IPS DF 6.9 (cell line): ENCODE measurements around the gene WIPF3.

Experiments
- DNase-seq: peaks from one replicate; pipeline ENCODE4 v3.0.0-alpha.2; 2013; ENCODE audit warnings: low read depth, low spot score
- H3K27ac ChIP-seq: one replicate; pipeline ENCODE4 v1.5.1; 2013; ENCODE audit warnings: low read length, control low read depth
- H3K27me3 ChIP-seq: 2 replicates; pipeline ENCODE4 v1.6.1; 2013; ENCODE audit warnings: mild to moderate bottlenecking, low read length; ENCODE audit not compliant: control insufficient read depth, insufficient read depth
- H3K36me3 ChIP-seq: 2 replicates; pipeline ENCODE4 v1.6.1; 2013; ENCODE audit warnings: low read length; ENCODE audit not compliant: control insufficient read depth, insufficient read depth
- H3K4me1 ChIP-seq: 2 replicates; pipeline ENCODE4 v1.6.1; 2013; ENCODE audit warnings: low read length; ENCODE audit not compliant: control insufficient read depth, insufficient read depth
- H3K4me3 ChIP-seq: 2 replicates; pipeline ENCODE4 v1.5.1; 2013; ENCODE audit warnings: mild to moderate bottlenecking, low read length
- H3K9me3 ChIP-seq: 2 replicates; pipeline ENCODE4 v1.6.1; 2013; ENCODE audit warnings: low read length, inconsistent platforms; ENCODE audit not compliant: control insufficient read depth, insufficient read depth
- WGBS: extraction: QIAGEN DNeasy Blood & Tissue Kit; methylation state at CpG from one replicate; pipeline ENCODE4 v1.1.7; 2013; ENCODE audit warnings: mixed read lengths, missing lambda C conversion rate; ENCODE audit not compliant: insufficient read length, insufficient coverage; 5-methylcytosine and 5-hydroxymethylcytosine counted together

Gene WIPF3

GRCh38 chr7:29906200-29907022, 100.1 kb downstream of the WIPF3 start:
- Histone ChIP-seq H3K4me1 (no peaks in the 10 kb centered on the region), H3K27ac (no peak overlapping the region), H3K36me3 (peaks cover 3% of the 10 kb centered on the region; the same call in 1 of the 2 replicates), H3K27me3 (no peaks in the 10 kb centered on the region), H3K9me3 (no peaks in the 10 kb centered on the region), H3K4me3 (no peak overlapping the region)
- no peak for DNase-seq
- WGBS: no CpG with 5 or more reads among the region's 3 CpGs

GRCh38 chr7:29914180-29914579, 107.9 kb downstream of the WIPF3 start:
- no peaks in the 10 kb centered on the region for H3K9me3 ChIP-seq
- H3K4me3 ChIP-seq: no peak overlapping the region
- H3K27me3 ChIP-seq: no peaks in the 10 kb centered on the region
- no peaks in the 10 kb centered on the region for H3K36me3 ChIP-seq
- DNase-seq: no peak
- WGBS: no CpG with 5 or more reads among the region's 4 CpGs
- H3K27ac ChIP-seq: no peak overlapping the region
- H3K4me1 ChIP-seq: no peaks in the 10 kb centered on the region

GRCh38 chr7:29915481-29916215, 109.3 kb downstream of the WIPF3 start:
- H3K27ac ChIP-seq: no peak overlapping the region
- no peaks in the 10 kb centered on the region for H3K9me3 ChIP-seq
- no peak for DNase-seq
- no CpG with 5 or more reads among the region's 7 CpGs for WGBS
- 0 out of 2 replicates have a peak, but pooled peaks cover 2% of the 10 kb centered on the region for H3K36me3 ChIP-seq
- H3K27me3 ChIP-seq: no peaks in the 10 kb centered on the region
- H3K4me3 ChIP-seq: no peak overlapping the region
- no peaks in the 10 kb centered on the region for H3K4me1 ChIP-seq

GRCh38 chr7:29917641-29918040, 111.3 kb downstream of the WIPF3 start:
- DNase-seq: no peak
- WGBS: no CpG with 5 or more reads among the region's 4 CpGs
- H3K27me3 ChIP-seq: no peaks in the 10 kb centered on the region
- no peak overlapping the region for H3K27ac ChIP-seq
- H3K4me1 ChIP-seq: no peaks in the 10 kb centered on the region
- no peaks in the 10 kb centered on the region for H3K9me3 ChIP-seq
- H3K4me3 ChIP-seq: no peak overlapping the region
- peaks cover 5% of the 10 kb centered on the region; the same call in 1 of the 2 replicates for H3K36me3 ChIP-seq

GRCh38 chr7:29918850-29919249, 112.5 kb downstream of the WIPF3 start:
- Histone ChIP-seq H3K4me3 (no peak overlapping the region), H3K27ac (no peak overlapping the region), H3K36me3 (peaks cover 11% of the 10 kb centered on the region; the same call in 1 of the 2 replicates), H3K4me1 (no peaks in the 10 kb centered on the region), H3K9me3 (no peaks in the 10 kb centered on the region), H3K27me3 (no peaks in the 10 kb centered on the region)
- no peak for DNase-seq
- WGBS: no CpG with 5 or more reads among the region's 4 CpGs

GRCh38 chr7:29919790-29920189, 113.5 kb downstream of the WIPF3 start:
- no peak overlapping the region for H3K4me3 ChIP-seq
- DNase-seq: no peak
- H3K36me3 ChIP-seq: peaks cover 11% of the 10 kb centered on the region; the same call in 1 of the 2 replicates
- no CpG with 5 or more reads among the region's 5 CpGs for WGBS
- no peaks in the 10 kb centered on the region for H3K4me1 ChIP-seq
- no peaks in the 10 kb centered on the region for H3K9me3 ChIP-seq
- H3K27me3 ChIP-seq: no peaks in the 10 kb centered on the region
- no peak overlapping the region for H3K27ac ChIP-seq

GRCh38 chr7:29920491-29920890, 114.2 kb downstream of the WIPF3 start:
- Histone ChIP-seq H3K36me3 (peaks cover 11% of the 10 kb centered on the region; the same call in 1 of the 2 replicates), H3K27ac (no peak overlapping the region), H3K9me3 (no peaks in the 10 kb centered on the region), H3K4me3 (no peak overlapping the region), H3K27me3 (no peaks in the 10 kb centered on the region), H3K4me1 (no peaks in the 10 kb centered on the region)
- DNase-seq: no peak
- no CpG with 5 or more reads among the region's 5 CpGs for WGBS

GRCh38 chr7:29921404-29922010, 115.2 kb downstream of the WIPF3 start:
- no CpG with 5 or more reads among the region's 4 CpGs for WGBS
- no peaks in the 10 kb centered on the region for H3K9me3 ChIP-seq
- DNase-seq: peak; percentile 61
- H3K4me3 ChIP-seq: no peak overlapping the region
- no peaks in the 10 kb centered on the region for H3K27me3 ChIP-seq
- H3K4me1 ChIP-seq: no peaks in the 10 kb centered on the region
- peaks cover 11% of the 10 kb centered on the region; the same call in 1 of the 2 replicates for H3K36me3 ChIP-seq
- H3K27ac ChIP-seq: no peak overlapping the region

- no peaks in the 10 kb centered on the region for H3K27me3 ChIP-seq
- DNase-seq: no peak
- H3K36me3 ChIP-seq: peaks cover 11% of the 10 kb centered on the region; the same call in 1 of the 2 replicates
- no CpG with 5 or more reads among the region's 7 CpGs for WGBS
- H3K4me3 ChIP-seq: no peak overlapping the region
- no peaks in the 10 kb centered on the region for H3K9me3 ChIP-seq
- H3K27ac ChIP-seq: no peak overlapping the region
- no peaks in the 10 kb centered on the region for H3K4me1 ChIP-seq
Observed at GRCh38 chr7:29922921-29923700, 116.8 kb downstream of the WIPF3 start.

GRCh38 chr7:29924006-29924405, 117.7 kb downstream of the WIPF3 start:
- DNase-seq: no peak
- no CpG with 5 or more reads among the region's 9 CpGs for WGBS
- H3K9me3 ChIP-seq: no peaks in the 10 kb centered on the region
- H3K4me3 ChIP-seq: no peak overlapping the region
- no peaks in the 10 kb centered on the region for H3K27me3 ChIP-seq
- H3K27ac ChIP-seq: no peak overlapping the region
- no peaks in the 10 kb centered on the region for H3K4me1 ChIP-seq
- peaks cover 11% of the 10 kb centered on the region; the same call in 1 of the 2 replicates for H3K36me3 ChIP-seq
